ENCODE measurements around the gene MARVELD1.

DNA sequence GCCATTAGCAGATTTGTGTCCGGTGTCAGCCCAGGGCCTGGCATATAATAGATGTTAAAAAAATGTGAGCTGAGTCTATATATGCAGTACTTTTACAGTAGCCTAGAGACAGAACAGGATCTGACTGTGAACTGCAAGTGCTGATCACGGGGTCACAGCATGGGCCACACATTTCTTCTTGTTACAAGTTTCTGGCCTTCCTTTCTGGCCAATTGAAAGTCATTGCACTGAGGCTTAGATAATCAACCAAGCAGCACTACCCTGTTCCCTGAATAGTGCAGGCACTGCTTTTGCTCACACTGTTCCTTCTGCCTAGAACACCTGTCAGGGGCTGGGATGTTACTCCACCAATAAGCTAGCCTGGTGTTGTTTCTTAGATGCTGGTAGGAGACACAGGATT lies 5.4 kb upstream of the MARVELD1 start:
- TF ChIP-seq EZH2 (IDR thresholded peaks at IDR 0.05; ENCODE audit: borderline replicate concordance, low read depth, low read length, poor library complexity, severe bottlenecking) = no peak
- TF ChIP-seq, protein P1, sequence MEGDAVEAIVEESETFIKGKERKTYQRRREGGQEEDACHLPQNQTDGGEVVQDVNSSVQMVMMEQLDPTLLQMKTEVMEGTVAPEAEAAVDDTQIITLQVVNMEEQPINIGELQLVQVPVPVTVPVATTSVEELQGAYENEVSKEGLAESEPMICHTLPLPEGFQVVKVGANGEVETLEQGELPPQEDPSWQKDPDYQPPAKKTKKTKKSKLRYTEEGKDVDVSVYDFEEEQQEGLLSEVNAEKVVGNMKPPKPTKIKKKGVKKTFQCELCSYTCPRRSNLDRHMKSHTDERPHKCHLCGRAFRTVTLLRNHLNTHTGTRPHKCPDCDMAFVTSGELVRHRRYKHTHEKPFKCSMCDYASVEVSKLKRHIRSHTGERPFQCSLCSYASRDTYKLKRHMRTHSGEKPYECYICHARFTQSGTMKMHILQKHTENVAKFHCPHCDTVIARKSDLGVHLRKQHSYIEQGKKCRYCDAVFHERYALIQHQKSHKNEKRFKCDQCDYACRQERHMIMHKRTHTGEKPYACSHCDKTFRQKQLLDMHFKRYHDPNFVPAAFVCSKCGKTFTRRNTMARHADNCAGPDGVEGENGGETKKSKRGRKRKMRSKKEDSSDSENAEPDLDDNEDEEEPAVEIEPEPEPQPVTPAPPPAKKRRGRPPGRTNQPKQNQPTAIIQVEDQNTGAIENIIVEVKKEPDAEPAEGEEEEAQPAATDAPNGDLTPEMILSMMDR (conservative IDR thresholded peaks at IDR 0.05; ENCODE audit: low read depth, low read length) = no peak

Measured in A673 (cell line).